ENCODE data around the gene TRIM40.

GRCh38 chr6:30156262-30156599 lies 20.3 kb downstream of the TRIM40 start:
- TF ChIP-seq POLR2A (IDR thresholded peaks at IDR 0.05; ENCODE audit: low read depth, low read length) (no peak), POLR2AphosphoS5 (IDR thresholded peaks at IDR 0.05; ENCODE audit: low read depth, low read length) (no peak), TAF1 (IDR thresholded peaks at IDR 0.05; ENCODE audit: low read depth, low read length) (no peak), POU2F2 (IDR thresholded peaks at IDR 0.05; ENCODE audit: low read depth, low read length) (no peak), PAX5 (IDR thresholded peaks at IDR 0.05; ENCODE audit: insufficient read depth, low read length, severe bottlenecking) (no peak)

Data from GM12891 (cell line).